K562 (cell line): ENCODE data around the gene CAMK2G. TPM values are rescaled to one million over a fixed set of nuclear protein-coding genes. Genes with fewer than 3 reads are reported as not detected.

Experiments used
- ATAC-seq: fragments of 200-7000 bp; cut with Tn5 transposase; 3 replicates; pipeline ENCODE4 v1.9.1; 2020; ENCODE audit warnings: moderate library complexity
- BruUV-seq: library from RNA; stranded (reverse); fragments of 400-500 nt; replicated peaks from 2 replicates; lab custom pipeline; 2021; lab: Mats Ljungman, UMichigan
- CTCF ChIA-PET: fragments of 300-600 bp; formaldehyde crosslinking; extraction: SDS; loops from one replicate; lab custom pipeline; 2021; ENCODE audit warnings: low intra/inter-chr PET ratio; lab: Yijun Ruan, JAX
- POLR2A ChIA-PET: fragments of 300-600, 350-650 bp; sonication (Branson Sonifier 250); formaldehyde crosslinking; extraction: SDS; loops from one replicate; lab custom pipeline; 2021; ENCODE audit warnings: antibody characterized with exemption, inconsistent platforms; lab: Yijun Ruan, JAX
- DNase-seq, 4 experiments: peaks; one replicate each; pipeline versions ENCODE4 v3.0.0 to v3.0.0-alpha.2; 2011 to 2018; ENCODE audit warnings: low spot score in 3 of 4, mixed read lengths in 3 of 4; ENCODE audit errors: extremely low read depth in 1 of 4
- FAIRE-seq: peaks from 2 replicates; lab custom pipeline; 2011; peaks lifted over from hg19 to GRCh38; lab: Jason Lieb, UNC
- H2AFZ ChIP-seq: 2 replicates; pipeline ENCODE4 v1.6.0; 2011; ENCODE audit warnings: low read depth, low read length, control low read depth, inconsistent platforms
- H3K27ac ChIP-seq: fragments of 200-600 bp; 3 replicates; pipeline ENCODE4 v1.8.0; 2011; ENCODE audit warnings: low read depth, mild to moderate bottlenecking, control low read depth, inconsistent platforms, low read length, moderate library complexity, mixed read lengths; ENCODE audit errors: extremely low read depth
- H3K27me3 ChIP-seq, 2 experiments: fragments of 300-600 bp in 1 of 2; 2 replicates in 1 of 2; 3 replicates in 1 of 2; pipeline versions ENCODE4 v1.6.0 to v1.8.0; 2011; ENCODE audit warnings: inconsistent platforms in 2 of 2, low read length in 2 of 2, mild to moderate bottlenecking in 1 of 2, mixed read lengths in 1 of 2, moderate library complexity in 1 of 2; ENCODE audit not compliant: control insufficient read depth in 2 of 2, insufficient read depth in 2 of 2
- H3K36me3 ChIP-seq: fragments of 300-600 bp; 3 replicates; pipeline ENCODE4 v1.8.0; 2011; ENCODE audit warnings: mild to moderate bottlenecking, low read length, inconsistent platforms; ENCODE audit not compliant: control insufficient read depth, insufficient read depth
- H3K4me1 ChIP-seq, 2 experiments: fragments of 200-600 bp in 1 of 2; replicated peaks in 1 of 2; 2 replicates in 1 of 2; 3 replicates in 1 of 2; pipeline versions ENCODE4 v1.5.1 to v1.8.0; 2011; ENCODE audit warnings: inconsistent platforms in 2 of 2, low read length in 2 of 2, mild to moderate bottlenecking in 1 of 2, mixed read lengths in 1 of 2, moderate library complexity in 1 of 2; ENCODE audit not compliant: control insufficient read depth in 2 of 2, insufficient read depth in 2 of 2
- H3K4me2 ChIP-seq: 2 replicates; pipeline ENCODE4 v1.6.1; 2011; ENCODE audit warnings: low read length, control low read depth, inconsistent platforms, mixed read lengths; ENCODE audit not compliant: insufficient read depth
- H3K4me3 ChIP-seq: fragments of 200-600 bp; sonication (generic), shearing (Covaris generic); 2 replicates; pipeline ENCODE4 v1.5.1; 2016; ENCODE audit warnings: control low read depth, inconsistent platforms
- H3K79me2 ChIP-seq: fragments of 200-600 bp; 3 replicates; pipeline ENCODE4 v1.8.0; 2011; ENCODE audit warnings: low read length, inconsistent platforms; ENCODE audit not compliant: control insufficient read depth, insufficient read depth
- H3K9ac ChIP-seq, 2 experiments: 2 replicates each; pipeline versions ENCODE4 v1.6.0 to v1.6.1; 2011; ENCODE audit warnings: low read depth in 2 of 2, low read length in 2 of 2, control low read depth in 1 of 2, inconsistent platforms in 1 of 2, mild to moderate bottlenecking in 1 of 2, mixed read lengths in 1 of 2; ENCODE audit not compliant: insufficient read depth in 1 of 2
- H3K9me1 ChIP-seq: one replicate; pipeline ENCODE4 v1.6.0; 2011; ENCODE audit warnings: inconsistent platforms, mild to moderate bottlenecking, low read length, moderate library complexity; ENCODE audit not compliant: control insufficient read depth, insufficient read depth
- H3K9me3 ChIP-seq: replicated peaks from 2 replicates; pipeline ENCODE4 v1.5.1; 2011; ENCODE audit warnings: low read depth, low read length, inconsistent platforms; ENCODE audit not compliant: control insufficient read depth, insufficient read depth
- H4K20me1 ChIP-seq: replicated peaks from 2 replicates; pipeline ENCODE4 v1.6.1; 2011; ENCODE audit warnings: low read length, inconsistent platforms, mixed read lengths; ENCODE audit not compliant: control insufficient read depth, insufficient read depth
- ESRRA ChIP-seq: fragments of 450-650 bp; IDR thresholded peaks from 2 replicates; pipeline ENCODE4 v1.6.1; 2014; ENCODE audit warnings: low read depth, mild to moderate bottlenecking, moderate library complexity, borderline replicate concordance
- GTF2F1 ChIP-seq: IDR thresholded peaks from 2 replicates; pipeline ENCODE4 v1.6.1; 2011; ENCODE audit warnings: low read depth, low read length, improper control_type of control experiment
- TCF7 ChIP-seq: sonication (generic); IDR thresholded peaks from 2 replicates; pipeline ENCODE4 v1.6.1; 2016; ENCODE audit warnings: antibody characterized with exemption, borderline replicate concordance
- ZC3H4 ChIP-seq: sonication (generic); formaldehyde crosslinking; IDR thresholded peaks from 2 replicates; pipeline ENCODE4 v1.9.0; 2021; ENCODE audit warnings: missing genetic modification reagents, borderline replicate concordance
- WGBS: fragments of 100-300 bp; shearing (Covaris generic); methylation state at CpG from one replicate; pipeline ENCODE4 v1.1.6; 2016; ENCODE audit warnings: low coverage, mixed read lengths; ENCODE audit not compliant: insufficient coverage; ENCODE audit errors: missing lambda C conversion rate; 5-methylcytosine and 5-hydroxymethylcytosine counted together
- in situ Hi-C: fragments of 300-500 bp; cut with MboI; formaldehyde crosslinking; loops from 4 replicates; pipeline ENCODE4 v1.15.0; 2018; ENCODE audit warnings: inconsistent platforms, mixed read lengths
- intact Hi-C: fragments of 100-400 bp; cut with micrococcal nuclease; formaldehyde crosslinking; loops from 2 replicates; pipeline ENCODE4 v1.14.2; 2022
- polyA plus RNA-seq, 8 experiments: library from polyadenylated mRNA; depleted of rRNA in 4 of 8; stranded (reverse) in 5 of 8; unstranded in 3 of 8; fragments of >200 nt; fragmentation: Nextera tagmentation in 2 of 8; fragmentation: Illumina TruSeq in 1 of 8; extraction: Ambion mirVana in 2 of 8; extraction: Trizol in 1 of 8; gene quantifications; 2 replicates each; pipeline versions ENCODE4 v1.2.1 to v1.2.3, GENCODE V29; 2011 to 2014; ENCODE audit warnings: inconsistent platforms in 1 of 8, missing spikeins in 1 of 8
- total RNA-seq, 7 experiments: library from RNA; depleted of rRNA in 6 of 7; stranded (reverse); fragments of >200 nt in 6 of 7; fragmentation: Illumina TruSeq in 2 of 7; extraction: Trizol in 2 of 7; gene quantifications; 2 replicates each; pipeline versions ENCODE4 v1.2.1 to v1.2.3, GENCODE V29; 2011 to 2021; ENCODE audit warnings: low replicate concordance in 1 of 7
- TF ChIP-seq, protein P1 (sequence below): sonication (generic); formaldehyde crosslinking; IDR thresholded peaks from 2 replicates; pipeline ENCODE4 v1.8.0; 2023; ENCODE audit warnings: mild to moderate bottlenecking, missing genetic modification reagents
- TF ChIP-seq, protein P2 (sequence below): sonication (generic); formaldehyde crosslinking; IDR thresholded peaks from 2 replicates; pipeline ENCODE4 v1.8.0; 2022; ENCODE audit warnings: mild to moderate bottlenecking, missing genetic modification reagents

The CAMK2G gene
- total and polyA plus RNA-seq, 9 of the 15 experiments (the other 6 are each of a cell fraction or from before 2014, with no cell fraction given): 9.0 to 37.9 (median 32.6) TPM

DNA sequence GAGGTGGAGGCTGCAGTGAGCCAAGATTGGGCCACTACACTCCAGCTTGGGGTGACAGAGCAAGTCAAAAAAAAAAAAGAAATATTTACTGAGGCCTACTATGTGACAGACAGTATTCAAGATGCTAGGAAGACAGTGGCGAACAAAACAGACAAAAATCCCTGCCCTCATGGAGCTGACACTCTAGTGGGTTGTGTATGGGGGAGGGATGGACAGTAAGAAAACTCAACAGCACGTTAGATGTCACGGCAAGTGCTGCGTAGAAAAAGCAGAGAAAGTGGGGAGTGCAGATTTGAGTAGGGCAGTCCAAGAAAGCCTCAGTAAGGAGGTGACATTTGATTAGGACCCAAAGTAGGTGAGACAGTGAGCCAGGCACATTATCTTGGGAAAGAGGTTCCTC lies 10.1 kb downstream of the CAMK2G start (continued):
- TF ChIP-seq GTF2F1 (no peak), TCF7 (no peak)
- TF ChIP-seq, all 486 proteins: peak for 2

- H3K4me3 ChIP-seq: no peak overlapping the region
- 0 out of 4 replicates have a peak overlapping the region, but pooled peaks of 1 of the 2 experiments have one; percentile 0 for H3K9ac ChIP-seq
- H3K27ac ChIP-seq: no peak overlapping the region
- in situ Hi-C loops (no loop called here), intact Hi-C loops (no loop called here)
- POLR2A ChIA-PET: interaction anchor here (0.5 to 2.5 kb wide), 6 partner anchors 9 to 321 kb away, joined by 3 to 8 read pairs (median 4); partner anchors contain the start of genes CAMK2G and CHCHD1
- H4K20me1 ChIP-seq: peaks cover 8% of the 10 kb centered on the region; the same call in 1 of the 2 replicates
- no peaks in the 10 kb centered on the region for H3K79me2 ChIP-seq
- 70% methylated on average over 5 of the region's 5 CpGs for WGBS
- H2AFZ ChIP-seq: no peak overlapping the region
- no peaks in the 10 kb centered on the region for H3K9me3 ChIP-seq
- peaks cover 78% of the 10 kb centered on the region; the same call in 2 of the 3 replicates for H3K36me3 ChIP-seq
- FAIRE-seq: peak; percentile 15
- H3K4me1 ChIP-seq: peaks cover 22 to 24% of the 10 kb centered on the region in 2 experiments
- BruUV-seq: no TSS peak
- CTCF ChIA-PET: no interaction called here
- ATAC-seq: no peak
- H3K4me2 ChIP-seq: no peak overlapping the region
- no peak for DNase-seq
- H3K27me3 ChIP-seq: no peaks in the 10 kb centered on the region
- TF ChIP-seq, protein P1, sequence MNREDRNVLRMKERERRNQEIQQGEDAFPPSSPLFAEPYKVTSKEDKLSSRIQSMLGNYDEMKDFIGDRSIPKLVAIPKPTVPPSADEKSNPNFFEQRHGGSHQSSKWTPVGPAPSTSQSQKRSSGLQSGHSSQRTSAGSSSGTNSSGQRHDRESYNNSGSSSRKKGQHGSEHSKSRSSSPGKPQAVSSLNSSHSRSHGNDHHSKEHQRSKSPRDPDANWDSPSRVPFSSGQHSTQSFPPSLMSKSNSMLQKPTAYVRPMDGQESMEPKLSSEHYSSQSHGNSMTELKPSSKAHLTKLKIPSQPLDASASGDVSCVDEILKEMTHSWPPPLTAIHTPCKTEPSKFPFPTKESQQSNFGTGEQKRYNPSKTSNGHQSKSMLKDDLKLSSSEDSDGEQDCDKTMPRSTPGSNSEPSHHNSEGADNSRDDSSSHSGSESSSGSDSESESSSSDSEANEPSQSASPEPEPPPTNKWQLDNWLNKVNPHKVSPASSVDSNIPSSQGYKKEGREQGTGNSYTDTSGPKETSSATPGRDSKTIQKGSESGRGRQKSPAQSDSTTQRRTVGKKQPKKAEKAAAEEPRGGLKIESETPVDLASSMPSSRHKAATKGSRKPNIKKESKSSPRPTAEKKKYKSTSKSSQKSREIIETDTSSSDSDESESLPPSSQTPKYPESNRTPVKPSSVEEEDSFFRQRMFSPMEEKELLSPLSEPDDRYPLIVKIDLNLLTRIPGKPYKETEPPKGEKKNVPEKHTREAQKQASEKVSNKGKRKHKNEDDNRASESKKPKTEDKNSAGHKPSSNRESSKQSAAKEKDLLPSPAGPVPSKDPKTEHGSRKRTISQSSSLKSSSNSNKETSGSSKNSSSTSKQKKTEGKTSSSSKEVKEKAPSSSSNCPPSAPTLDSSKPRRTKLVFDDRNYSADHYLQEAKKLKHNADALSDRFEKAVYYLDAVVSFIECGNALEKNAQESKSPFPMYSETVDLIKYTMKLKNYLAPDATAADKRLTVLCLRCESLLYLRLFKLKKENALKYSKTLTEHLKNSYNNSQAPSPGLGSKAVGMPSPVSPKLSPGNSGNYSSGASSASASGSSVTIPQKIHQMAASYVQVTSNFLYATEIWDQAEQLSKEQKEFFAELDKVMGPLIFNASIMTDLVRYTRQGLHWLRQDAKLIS: no peak
- TF ChIP-seq ZC3H4 (CRISPR knock-in tag) (peak; percentile 26; the same call in 1 of the 2 replicates), ESRRA (no peak)
- TF ChIP-seq, protein P2, sequence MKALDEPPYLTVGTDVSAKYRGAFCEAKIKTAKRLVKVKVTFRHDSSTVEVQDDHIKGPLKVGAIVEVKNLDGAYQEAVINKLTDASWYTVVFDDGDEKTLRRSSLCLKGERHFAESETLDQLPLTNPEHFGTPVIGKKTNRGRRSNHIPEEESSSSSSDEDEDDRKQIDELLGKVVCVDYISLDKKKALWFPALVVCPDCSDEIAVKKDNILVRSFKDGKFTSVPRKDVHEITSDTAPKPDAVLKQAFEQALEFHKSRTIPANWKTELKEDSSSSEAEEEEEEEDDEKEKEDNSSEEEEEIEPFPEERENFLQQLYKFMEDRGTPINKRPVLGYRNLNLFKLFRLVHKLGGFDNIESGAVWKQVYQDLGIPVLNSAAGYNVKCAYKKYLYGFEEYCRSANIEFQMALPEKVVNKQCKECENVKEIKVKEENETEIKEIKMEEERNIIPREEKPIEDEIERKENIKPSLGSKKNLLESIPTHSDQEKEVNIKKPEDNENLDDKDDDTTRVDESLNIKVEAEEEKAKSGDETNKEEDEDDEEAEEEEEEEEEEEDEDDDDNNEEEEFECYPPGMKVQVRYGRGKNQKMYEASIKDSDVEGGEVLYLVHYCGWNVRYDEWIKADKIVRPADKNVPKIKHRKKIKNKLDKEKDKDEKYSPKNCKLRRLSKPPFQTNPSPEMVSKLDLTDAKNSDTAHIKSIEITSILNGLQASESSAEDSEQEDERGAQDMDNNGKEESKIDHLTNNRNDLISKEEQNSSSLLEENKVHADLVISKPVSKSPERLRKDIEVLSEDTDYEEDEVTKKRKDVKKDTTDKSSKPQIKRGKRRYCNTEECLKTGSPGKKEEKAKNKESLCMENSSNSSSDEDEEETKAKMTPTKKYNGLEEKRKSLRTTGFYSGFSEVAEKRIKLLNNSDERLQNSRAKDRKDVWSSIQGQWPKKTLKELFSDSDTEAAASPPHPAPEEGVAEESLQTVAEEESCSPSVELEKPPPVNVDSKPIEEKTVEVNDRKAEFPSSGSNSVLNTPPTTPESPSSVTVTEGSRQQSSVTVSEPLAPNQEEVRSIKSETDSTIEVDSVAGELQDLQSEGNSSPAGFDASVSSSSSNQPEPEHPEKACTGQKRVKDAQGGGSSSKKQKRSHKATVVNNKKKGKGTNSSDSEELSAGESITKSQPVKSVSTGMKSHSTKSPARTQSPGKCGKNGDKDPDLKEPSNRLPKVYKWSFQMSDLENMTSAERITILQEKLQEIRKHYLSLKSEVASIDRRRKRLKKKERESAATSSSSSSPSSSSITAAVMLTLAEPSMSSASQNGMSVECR (CRISPR knock-in tag): 0 out of 2 replicates have a peak, but pooled peaks have one; percentile 33
- H3K9me1 ChIP-seq: peaks cover 3% of the 10 kb centered on the region
These were observed 11.1 kb downstream of the CAMK2G start for GRCh38 chr10:73863039-73863817.
